Activated T-helper 17 cell treated with anti-CD3 and anti-CD28 coated beads, Interleukin-2, amount 50 U/mL, for 72 hours (primary cell): ENCODE results near the gene BBS9. TPM values are rescaled to one million over a fixed set of nuclear protein-coding genes. Genes with fewer than 3 reads are reported as not detected.
"Not testable (repeated sequence)": the region's sequence is repeated elsewhere in the genome, so short reads cannot be mapped to it uniquely, and the experiment has no call there.

Experiments used
- ATAC-seq: fragments of 150-1000 bp; cut with Tn5 transposase; replicated peaks from 2 replicates; pipeline ENCODE4 v1.10.0; 2021; ENCODE audit warnings: mild to moderate bottlenecking, moderate library complexity
- H3K27ac Mint-ChIP-seq: one replicate; pipeline ENCODE4 v1.8.0; 2022; ENCODE audit warnings: mixed read lengths
- H3K27me3 Mint-ChIP-seq: one replicate; pipeline ENCODE4 v1.8.0; 2022; ENCODE audit warnings: mixed read lengths
- H3K36me3 Mint-ChIP-seq: one replicate; pipeline ENCODE4 v1.8.0; 2022; ENCODE audit warnings: low read depth, mild to moderate bottlenecking, mixed read lengths
- H3K4me1 Mint-ChIP-seq: one replicate; pipeline ENCODE4 v1.8.0; 2022; ENCODE audit warnings: mixed read lengths
- H3K4me3 Mint-ChIP-seq: one replicate; pipeline ENCODE4 v1.8.0; 2022; ENCODE audit warnings: mild to moderate bottlenecking, mixed read lengths
- H3K9me3 Mint-ChIP-seq: one replicate; pipeline ENCODE4 v1.8.0; 2022; ENCODE audit warnings: mixed read lengths
- total RNA-seq, 2 donors: library from RNA; stranded (reverse); gene quantifications; one replicate each; pipeline ENCODE4 v1.2.3, GENCODE V29; 2022

The BBS9 gene
- total RNA-seq, 2 donors from 2014 or later, result 11.3 to 14.4 TPM

DNA sequence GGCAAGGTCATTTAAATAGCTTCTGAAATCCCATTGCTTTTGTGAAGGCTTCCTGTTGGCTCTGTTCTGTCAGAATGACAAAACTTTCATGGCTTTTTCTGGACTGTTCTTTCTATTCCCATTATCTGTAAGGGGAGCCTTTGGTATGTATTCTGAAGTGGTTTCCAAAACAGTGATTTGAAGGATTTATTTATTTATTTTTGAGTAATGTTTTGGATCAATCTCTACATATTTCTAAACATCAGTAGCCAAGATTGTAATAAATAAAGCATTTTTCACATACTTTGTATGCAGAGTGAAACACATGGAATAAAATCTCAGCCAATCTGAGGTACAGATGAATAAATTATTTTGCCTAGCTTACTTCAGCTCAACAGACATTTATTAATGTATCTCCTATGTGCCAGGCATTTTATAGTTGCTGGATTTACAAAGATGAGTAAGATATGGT lies 121.1 kb downstream of the BBS9 start:
- Mint-ChIP-seq H3K36me3 (no peaks in the 10 kb centered on the region), H3K27me3 (no peaks in the 10 kb centered on the region), H3K4me1 (peaks cover 5% of the 10 kb centered on the region), H3K9me3 (peaks cover 6% of the 10 kb centered on the region), H3K4me3 (no peak overlapping the region), H3K27ac (no peak overlapping the region)
- no peak for ATAC-seq

DNA sequence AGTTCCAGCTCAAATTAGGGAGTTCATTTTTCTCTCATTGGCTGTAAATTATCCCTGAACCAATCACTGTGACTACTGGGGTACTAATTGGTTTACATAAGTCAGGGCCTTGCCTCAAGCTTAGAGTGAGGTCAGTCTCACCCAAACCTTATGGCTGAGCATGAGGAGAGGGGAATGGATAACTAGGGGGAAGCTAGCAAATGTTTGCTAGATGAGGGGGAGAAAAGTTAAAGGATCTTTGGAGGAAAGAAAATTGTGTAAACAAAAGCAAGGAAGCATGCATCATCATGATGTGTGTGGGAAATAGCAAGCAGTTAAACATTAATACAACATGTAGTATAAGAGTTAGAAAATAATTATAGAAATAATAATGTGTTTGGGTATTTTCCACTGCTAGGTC lies 121.9 kb downstream of the BBS9 start:
- no peak for ATAC-seq
- H3K36me3 Mint-ChIP-seq, result no peaks in the 10 kb centered on the region
- H3K4me3 Mint-ChIP-seq, result no peak overlapping the region
- no peak overlapping the region for H3K27ac Mint-ChIP-seq
- peaks cover 6% of the 10 kb centered on the region for H3K9me3 Mint-ChIP-seq
- no peaks in the 10 kb centered on the region for H3K27me3 Mint-ChIP-seq
- H3K4me1 Mint-ChIP-seq, result no peaks in the 10 kb centered on the region

DNA sequence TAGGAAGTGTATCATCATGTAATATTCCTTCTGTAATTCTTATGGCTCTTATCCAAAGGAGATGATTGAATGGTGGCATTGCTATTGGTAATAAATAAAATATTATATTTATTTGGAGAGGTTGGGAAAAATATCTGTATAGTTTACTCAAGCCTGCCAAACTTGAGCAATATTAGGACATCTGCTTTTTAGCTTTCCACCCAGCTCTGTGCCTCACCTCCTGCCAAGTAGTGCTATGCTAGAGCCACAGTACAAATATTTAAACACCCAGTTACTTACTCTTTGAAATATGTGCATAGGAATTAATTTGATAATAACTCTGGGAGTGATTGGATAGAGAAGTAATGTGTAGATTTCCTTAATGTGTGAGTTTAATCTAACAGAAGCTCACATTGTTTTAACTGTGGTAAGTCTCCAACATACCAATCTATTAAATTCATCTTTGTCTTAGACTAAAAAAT lies 129.2 kb downstream of the BBS9 start:
- peaks cover 9% of the 10 kb centered on the region for H3K4me1 Mint-ChIP-seq
- H3K4me3 Mint-ChIP-seq, result no peak overlapping the region
- no peak overlapping the region for H3K27ac Mint-ChIP-seq
- peaks cover 11% of the 10 kb centered on the region for H3K36me3 Mint-ChIP-seq
- ATAC-seq, result no peak
- no peaks in the 10 kb centered on the region for H3K9me3 Mint-ChIP-seq
- H3K27me3 Mint-ChIP-seq, result no peaks in the 10 kb centered on the region

DNA sequence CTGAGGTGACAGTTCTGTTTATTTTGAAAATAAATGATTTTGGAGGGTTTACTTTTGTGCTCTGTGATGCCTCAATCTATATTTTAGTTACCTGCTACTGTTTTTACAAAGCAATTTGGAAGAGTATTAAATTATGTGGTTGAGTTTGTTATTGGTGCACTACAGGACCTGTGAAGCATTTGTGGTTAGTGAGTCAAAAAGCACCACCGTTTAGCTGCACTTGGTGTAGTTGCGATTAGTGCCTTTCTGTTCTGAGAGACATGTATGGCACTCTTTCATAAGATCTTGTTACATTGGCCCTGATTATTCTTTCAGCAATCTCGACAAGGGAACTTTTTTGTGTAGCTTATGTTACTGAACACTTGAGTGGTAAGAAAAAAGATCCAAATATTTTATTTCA lies 132.2 kb downstream of the BBS9 start:
- Mint-ChIP-seq H3K36me3 (peaks cover 21% of the 10 kb centered on the region), H3K4me1 (peaks cover 9% of the 10 kb centered on the region), H3K27ac (no peak overlapping the region), H3K4me3 (no peak overlapping the region), H3K27me3 (no peaks in the 10 kb centered on the region), H3K9me3 (no peaks in the 10 kb centered on the region)
- ATAC-seq, result peak; percentile 88

DNA sequence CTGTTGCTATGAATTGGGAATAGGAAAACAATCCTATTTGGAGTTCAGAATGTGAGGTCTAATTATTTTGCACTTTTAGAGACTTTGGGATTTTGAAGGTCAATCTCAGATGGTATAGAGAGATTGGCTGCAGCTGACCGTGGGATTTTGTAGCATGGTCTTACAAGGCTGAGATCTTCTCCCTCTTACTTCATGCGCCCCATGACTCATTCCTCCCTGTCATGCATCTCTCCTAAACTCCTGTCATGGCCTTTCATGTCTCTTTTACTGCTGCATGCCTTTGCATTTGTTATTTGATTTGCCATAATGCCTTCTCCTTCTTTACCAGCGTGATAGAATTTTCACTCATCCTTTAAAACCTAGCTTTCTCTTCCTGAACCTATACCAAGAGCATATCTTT lies 133.1 kb downstream of the BBS9 start:
- no peak overlapping the region for H3K4me3 Mint-ChIP-seq
- no peak for ATAC-seq
- peaks cover 9% of the 10 kb centered on the region for H3K4me1 Mint-ChIP-seq

DNA sequence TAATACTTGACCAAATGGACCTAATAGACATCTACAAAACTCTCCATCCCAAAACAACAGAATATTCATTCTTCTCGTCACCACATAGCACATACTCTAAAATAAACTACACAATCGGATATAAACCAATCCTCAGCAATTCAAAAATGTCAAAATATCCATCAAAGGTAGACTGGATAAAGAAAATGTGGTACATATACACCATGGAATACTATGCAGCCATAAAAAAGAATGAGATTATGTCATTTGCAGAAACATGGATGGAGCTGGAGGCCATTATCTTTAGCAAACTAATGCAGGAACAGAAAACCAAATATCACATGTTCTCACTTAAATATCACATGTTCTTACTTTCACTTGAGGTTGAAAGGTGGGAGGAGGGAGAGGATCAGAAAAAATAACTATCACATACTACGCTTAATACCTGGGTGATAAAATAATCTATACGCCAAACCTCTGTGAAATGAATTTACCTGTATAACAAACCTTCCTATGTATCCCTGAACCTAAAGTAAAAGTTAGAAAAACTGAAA lies 142.5 kb downstream of the BBS9 start:
- H3K4me1 Mint-ChIP-seq, ATAC-seq, H3K4me3 Mint-ChIP-seq, H3K27me3 Mint-ChIP-seq, H3K27ac Mint-ChIP-seq: not testable (repeated sequence)
- Mint-ChIP-seq H3K36me3 (peaks cover 38% of the 10 kb centered on the region), H3K9me3 (peaks cover 12% of the 10 kb centered on the region)

More for the DNA sequence above, 133.1 kb downstream of the BBS9 start:
- no peak overlapping the region for H3K27ac Mint-ChIP-seq
- no peaks in the 10 kb centered on the region for H3K27me3 Mint-ChIP-seq
- H3K36me3 Mint-ChIP-seq, result peaks cover 16% of the 10 kb centered on the region
- no peaks in the 10 kb centered on the region for H3K9me3 Mint-ChIP-seq

DNA sequence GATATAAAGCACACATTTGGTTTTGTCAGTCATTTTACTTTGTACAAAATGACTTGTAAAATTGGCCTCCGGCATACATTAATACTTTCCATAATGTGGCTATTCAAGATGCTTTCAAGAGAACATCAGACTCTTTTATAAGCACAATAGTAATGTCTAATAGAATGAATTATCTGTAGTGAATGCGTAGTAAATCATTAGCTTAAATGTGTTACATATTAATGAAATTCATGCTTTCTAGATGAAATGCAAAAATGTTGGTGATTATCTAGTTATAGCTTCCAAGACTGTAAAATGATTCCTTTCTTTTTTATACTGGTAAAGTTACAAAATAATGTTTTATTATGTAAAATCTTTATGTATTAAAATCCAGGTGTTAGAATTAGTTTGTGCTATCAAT lies 144.0 kb downstream of the BBS9 start:
- no peaks in the 10 kb centered on the region for H3K27me3 Mint-ChIP-seq
- no peaks in the 10 kb centered on the region for H3K4me1 Mint-ChIP-seq
- no peak overlapping the region for H3K27ac Mint-ChIP-seq
- H3K4me3 Mint-ChIP-seq, result no peak overlapping the region
- H3K9me3 Mint-ChIP-seq, result peaks cover 12% of the 10 kb centered on the region
- H3K36me3 Mint-ChIP-seq, result peaks cover 43% of the 10 kb centered on the region
- no peak for ATAC-seq

DNA sequence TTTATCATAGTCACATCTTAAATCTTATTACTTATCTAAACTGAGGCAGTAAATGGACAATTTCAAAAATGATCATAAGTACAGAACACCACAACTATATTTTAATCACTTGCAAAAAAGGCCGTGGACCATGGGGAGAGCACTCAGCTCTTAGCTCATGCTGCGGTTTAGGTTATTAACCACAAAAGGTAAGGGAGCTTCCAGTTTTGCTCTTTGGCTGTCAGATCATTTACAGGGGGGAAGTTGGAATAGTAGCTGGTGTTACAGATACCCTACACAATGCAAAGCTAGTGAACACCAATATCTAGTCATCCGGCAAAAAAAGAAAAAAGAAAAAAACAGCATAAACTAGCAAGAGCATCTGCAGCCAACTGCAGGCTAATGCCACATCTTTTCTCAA lies 147.0 kb downstream of the BBS9 start:
- Mint-ChIP-seq H3K4me1 (no peaks in the 10 kb centered on the region), H3K27ac (no peak overlapping the region), H3K27me3 (no peaks in the 10 kb centered on the region), H3K36me3 (peaks cover 39% of the 10 kb centered on the region), H3K9me3 (peaks cover 10% of the 10 kb centered on the region), H3K4me3 (no peak overlapping the region)
- ATAC-seq, result no peak

DNA sequence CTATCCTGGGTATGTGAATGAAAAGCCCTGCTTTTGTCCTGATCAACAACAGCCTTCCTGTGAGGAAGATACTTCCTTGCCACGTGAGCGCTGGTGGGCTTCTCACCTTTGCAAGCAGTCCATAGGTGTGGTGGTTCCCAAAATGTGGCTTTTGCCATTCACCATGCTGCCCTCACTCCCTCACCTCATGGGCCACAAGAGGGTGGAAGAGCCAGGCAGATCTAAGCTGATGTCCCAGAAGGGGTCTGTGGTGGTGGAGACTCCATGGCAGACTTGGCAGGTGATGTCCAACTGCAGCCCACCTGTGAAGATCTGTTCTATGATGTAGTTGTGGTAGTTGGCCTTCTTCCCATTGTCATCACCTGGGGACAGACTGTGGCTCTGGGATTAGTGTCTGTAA lies 147.4 kb downstream of the BBS9 start:
- Mint-ChIP-seq H3K9me3 (peaks cover 6% of the 10 kb centered on the region), H3K27ac (no peak overlapping the region), H3K4me1 (no peaks in the 10 kb centered on the region), H3K4me3 (no peak overlapping the region), H3K27me3 (no peaks in the 10 kb centered on the region), H3K36me3 (peaks cover 39% of the 10 kb centered on the region)
- ATAC-seq, result no peak

DNA sequence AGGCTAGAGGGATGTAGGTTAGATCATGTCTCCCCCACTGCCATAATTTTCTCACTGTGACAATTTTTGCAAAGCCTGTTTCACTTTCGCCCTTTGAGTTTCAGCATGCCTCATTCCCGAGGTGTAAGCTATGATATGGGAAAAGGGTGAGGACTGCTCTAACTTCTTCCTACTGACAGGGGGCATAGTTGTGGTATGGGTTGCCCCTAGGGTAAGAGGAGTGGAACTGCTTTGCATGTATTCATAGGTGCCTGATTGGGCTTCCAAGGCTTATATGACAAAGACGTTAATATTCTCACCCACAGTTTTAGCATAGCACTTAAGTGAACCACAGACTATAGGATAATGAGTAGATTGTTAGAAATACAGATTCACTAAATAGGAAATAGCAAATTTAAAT lies 148.7 kb downstream of the BBS9 start:
- H3K27me3 Mint-ChIP-seq, result no peaks in the 10 kb centered on the region
- H3K9me3 Mint-ChIP-seq, result peaks cover 6% of the 10 kb centered on the region
- H3K4me3 Mint-ChIP-seq, result no peak overlapping the region
- H3K27ac Mint-ChIP-seq, result no peak overlapping the region
- peaks cover 41% of the 10 kb centered on the region for H3K36me3 Mint-ChIP-seq
- ATAC-seq, result no peak
- no peaks in the 10 kb centered on the region for H3K4me1 Mint-ChIP-seq

DNA sequence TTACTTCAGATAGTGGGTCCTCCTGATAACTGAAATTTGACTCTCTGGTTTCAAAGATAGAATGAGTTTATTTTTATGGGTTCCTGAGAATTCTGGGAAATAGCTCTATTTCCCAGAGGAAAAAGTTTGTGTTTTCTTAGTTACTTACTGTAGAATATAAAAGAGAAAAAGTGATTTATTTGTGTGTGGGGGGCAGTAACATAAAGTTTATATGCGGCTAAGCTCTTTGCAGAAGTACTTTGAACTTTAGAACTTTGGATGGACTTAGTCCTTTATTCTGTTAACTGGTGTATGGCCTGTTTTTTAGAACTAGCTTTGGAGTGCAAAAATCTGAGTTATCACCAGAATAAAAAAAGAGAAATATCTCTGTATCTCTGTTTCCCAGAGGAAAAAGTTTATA lies 157.1 kb downstream of the BBS9 start:
- Mint-ChIP-seq H3K4me1 (no peaks in the 10 kb centered on the region), H3K4me3 (no peak overlapping the region)

DNA sequence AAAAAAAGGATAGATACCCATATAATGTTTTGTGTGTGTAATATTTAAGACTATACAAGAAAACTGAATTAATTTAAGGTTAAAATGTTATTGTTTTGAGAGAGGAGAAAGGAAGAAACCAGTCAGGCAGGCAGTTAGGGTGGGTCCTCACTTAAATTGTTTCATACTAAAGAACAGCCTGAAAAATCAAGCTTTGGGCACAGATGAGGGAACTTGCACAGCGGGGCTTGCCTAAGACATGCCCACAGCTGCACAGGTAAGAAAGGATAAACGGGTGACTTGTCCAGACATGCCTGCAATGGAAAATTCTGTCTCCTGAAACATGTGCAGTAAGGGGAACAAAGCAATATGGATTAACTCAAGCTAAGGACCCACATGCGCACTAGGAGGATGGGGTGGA lies 158.4 kb downstream of the BBS9 start:
- Mint-ChIP-seq H3K27me3 (no peaks in the 10 kb centered on the region), H3K4me1 (no peaks in the 10 kb centered on the region), H3K27ac (no peak overlapping the region), H3K9me3 (peaks cover 6% of the 10 kb centered on the region), H3K36me3 (peaks cover 22% of the 10 kb centered on the region), H3K4me3 (no peak overlapping the region)
- no peak for ATAC-seq

More for the DNA sequence above, 157.1 kb downstream of the BBS9 start:
- no peaks in the 10 kb centered on the region for H3K27me3 Mint-ChIP-seq
- peaks cover 6% of the 10 kb centered on the region for H3K9me3 Mint-ChIP-seq
- H3K36me3 Mint-ChIP-seq, result peaks cover 22% of the 10 kb centered on the region
- no peak overlapping the region for H3K27ac Mint-ChIP-seq
- no peak for ATAC-seq

DNA sequence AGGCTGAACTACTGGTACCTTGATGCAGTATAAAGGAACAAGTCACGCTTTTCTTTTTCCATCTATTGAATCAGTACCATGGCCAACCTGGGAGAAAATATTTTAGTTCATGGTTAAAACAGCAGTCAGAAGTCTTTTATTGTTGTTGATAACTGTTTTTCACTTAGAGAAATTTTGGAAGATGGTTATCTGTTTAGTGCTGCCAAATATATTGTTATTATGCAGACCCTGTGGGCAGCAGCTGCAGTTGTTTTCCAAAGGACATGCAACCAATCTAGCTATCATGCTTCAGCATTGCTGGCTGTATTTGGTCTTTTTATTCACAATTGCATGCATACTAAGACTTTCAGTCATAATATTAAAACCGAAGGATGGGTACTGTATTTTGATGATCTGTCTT lies 169.5 kb downstream of the BBS9 start:
- Mint-ChIP-seq H3K4me1 (no peaks in the 10 kb centered on the region), H3K4me3 (no peak overlapping the region), H3K36me3 (peaks cover 21% of the 10 kb centered on the region), H3K9me3 (peaks cover 21% of the 10 kb centered on the region), H3K27ac (no peak overlapping the region), H3K27me3 (no peaks in the 10 kb centered on the region)
- no peak for ATAC-seq

DNA sequence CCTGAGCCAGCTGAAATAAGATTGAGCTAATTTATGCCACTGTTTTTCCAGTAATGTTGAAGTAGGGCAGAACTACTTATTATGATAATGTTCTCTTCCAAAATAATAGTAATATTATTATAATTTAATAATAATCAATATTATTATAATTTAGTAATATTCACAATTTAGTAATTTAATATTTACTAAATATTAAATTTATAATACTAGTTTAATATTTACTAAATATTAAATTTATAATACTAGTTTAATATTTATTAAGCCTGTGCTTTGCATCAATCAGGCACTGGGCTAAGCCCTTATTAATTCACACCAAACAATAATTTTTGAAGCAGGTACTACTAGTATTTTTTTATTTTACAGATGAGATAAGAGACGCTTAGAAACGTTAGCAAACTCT lies 170.1 kb downstream of the BBS9 start:
- peaks cover 21% of the 10 kb centered on the region for H3K36me3 Mint-ChIP-seq
- no peak overlapping the region for H3K4me3 Mint-ChIP-seq
- H3K4me1 Mint-ChIP-seq, result no peaks in the 10 kb centered on the region
- peaks cover 21% of the 10 kb centered on the region for H3K9me3 Mint-ChIP-seq
- no peaks in the 10 kb centered on the region for H3K27me3 Mint-ChIP-seq
- no peak overlapping the region for H3K27ac Mint-ChIP-seq
- ATAC-seq, result no peak

DNA sequence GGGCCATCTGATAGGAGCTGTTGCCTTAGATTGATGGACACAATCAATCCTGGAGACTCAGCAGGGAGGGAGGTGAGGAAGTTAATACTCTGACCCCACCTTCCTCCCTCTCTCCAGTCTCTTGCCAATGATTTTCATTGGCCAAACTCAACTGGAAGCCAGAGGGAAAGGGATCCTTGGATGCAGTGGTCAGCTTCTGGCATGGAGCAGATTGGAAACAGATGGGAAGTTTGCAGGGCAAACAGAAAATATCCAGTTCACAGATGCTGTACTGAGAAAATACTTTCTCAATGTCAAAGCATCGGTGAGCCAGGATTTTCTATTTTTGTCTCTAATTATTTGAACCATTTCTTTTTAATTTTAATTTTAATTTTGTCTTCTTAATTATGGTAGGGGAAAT lies 170.8 kb downstream of the BBS9 start:
- ATAC-seq, result no peak
- H3K4me1 Mint-ChIP-seq, result no peaks in the 10 kb centered on the region
- H3K27ac Mint-ChIP-seq, result no peak overlapping the region
- H3K4me3 Mint-ChIP-seq, result no peak overlapping the region
- no peaks in the 10 kb centered on the region for H3K27me3 Mint-ChIP-seq
- H3K36me3 Mint-ChIP-seq, result peaks cover 21% of the 10 kb centered on the region
- peaks cover 21% of the 10 kb centered on the region for H3K9me3 Mint-ChIP-seq

DNA sequence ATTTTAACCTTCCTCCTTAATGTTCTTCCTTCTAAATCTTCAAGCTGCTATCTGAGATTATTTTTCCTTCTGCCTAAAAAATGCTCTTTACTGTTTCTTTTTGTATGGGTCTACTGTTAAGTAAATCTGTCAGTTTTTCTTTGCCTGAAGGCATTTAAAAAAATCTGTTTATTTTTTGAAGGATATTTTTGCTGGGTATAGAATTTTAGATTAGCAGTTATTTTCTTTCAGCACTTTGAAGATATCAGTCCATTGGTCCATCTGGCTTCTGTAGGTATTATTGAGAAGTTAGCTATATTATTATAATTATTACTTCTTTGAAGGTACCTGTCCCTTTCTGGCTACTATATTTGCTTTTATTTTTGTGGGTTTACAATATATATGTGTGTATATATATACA lies 171.4 kb downstream of the BBS9 start:
- H3K27me3 Mint-ChIP-seq, result no peaks in the 10 kb centered on the region
- no peak for ATAC-seq
- H3K4me3 Mint-ChIP-seq, result no peak overlapping the region
- no peaks in the 10 kb centered on the region for H3K4me1 Mint-ChIP-seq
- peaks cover 21% of the 10 kb centered on the region for H3K9me3 Mint-ChIP-seq
- peaks cover 27% of the 10 kb centered on the region for H3K36me3 Mint-ChIP-seq
- H3K27ac Mint-ChIP-seq, result no peak overlapping the region
